PC-3 (cell line): Measurements from ENCODE around the gene PFKFB3. TPM values are rescaled to one million over a fixed set of nuclear protein-coding genes. Genes with fewer than 3 reads are reported as not detected.

ENCODE experiments used
- ATAC-seq: fragments of 200-7000 bp; cut with Tn5 transposase; 2 replicates; pipeline ENCODE4 v1.9.1; 2020; ENCODE audit warnings: mild to moderate bottlenecking, moderate library complexity
- BruUV-seq: library from RNA; stranded (reverse); fragments of 400-500 nt; replicated peaks from 2 replicates; lab custom pipeline; 2021; lab: Mats Ljungman, UMichigan
- CTCF ChIA-PET: fragments of 300-600 bp; sonication (Branson Sonifier 250); formaldehyde crosslinking; loops from one replicate; lab custom pipeline; 2022; ENCODE audit warnings: antibody characterized with exemption; lab: Charles Lee
- POLR2A ChIA-PET: fragments of 300-600 bp; sonication (Branson Sonifier 250); formaldehyde crosslinking; loops from one replicate; lab custom pipeline; 2022; ENCODE audit warnings: antibody characterized with exemption; ENCODE audit not compliant: unreplicated experiment; lab: Charles Lee
- DNase-seq: peaks from one replicate; pipeline ENCODE4 v3.0.0-alpha.2; 2015
- H2AFZ ChIP-seq: fragments of 300-600 bp; sonication (generic); 2 replicates; pipeline ENCODE4 v1.6.0; 2016; ENCODE audit warnings: antibody characterized with exemption, low read length
- H3F3A ChIP-seq: fragments of 300-600 bp; sonication (generic); one replicate; pipeline ENCODE4 v1.6.0; 2017; ENCODE audit warnings: antibody characterized with exemption, low read length, control low read depth, mild to moderate bottlenecking; ENCODE audit not compliant: unreplicated experiment
- H3K27ac ChIP-seq: fragments of 300-600 bp; sonication (generic); 2 replicates; pipeline ENCODE4 v1.5.1; 2016; ENCODE audit warnings: mild to moderate bottlenecking, low read length
- H3K27me3 ChIP-seq: fragments of 300-600 bp; sonication (generic); 2 replicates; pipeline ENCODE4 v1.6.1; 2016; ENCODE audit warnings: low read length, mixed read lengths
- H3K36me3 ChIP-seq: fragments of 300-600 bp; sonication (generic); 2 replicates; pipeline ENCODE4 v1.6.1; 2016; ENCODE audit warnings: low read depth, mixed run types, low read length, mixed read lengths
- H3K4me1 ChIP-seq: fragments of 300-600 bp; sonication (generic); 2 replicates; pipeline ENCODE4 v1.5.1; 2016; ENCODE audit warnings: low read length; ENCODE audit not compliant: insufficient read depth
- H3K4me2 ChIP-seq: fragments of 300-600 bp; sonication (generic); 2 replicates; pipeline ENCODE4 v1.6.0; 2016; ENCODE audit warnings: low read length
- H3K4me3 ChIP-seq: fragments of 300-600 bp; sonication (generic); 2 replicates; pipeline ENCODE4 v1.5.1; 2016; ENCODE audit warnings: mild to moderate bottlenecking, low read length, mixed read lengths
- H3K79me2 ChIP-seq: fragments of 300-600 bp; sonication (generic); 2 replicates; pipeline ENCODE4 v1.6.1; 2017; ENCODE audit warnings: low read length, mixed read lengths
- H3K9ac ChIP-seq: fragments of 300-600 bp; sonication (generic); 2 replicates; pipeline ENCODE4 v1.6.0; 2016; ENCODE audit warnings: mild to moderate bottlenecking, low read length
- H3K9me2 ChIP-seq: fragments of 300-600 bp; sonication (generic); replicated peaks from 2 replicates; pipeline ENCODE4 v1.6.1; 2016; ENCODE audit warnings: mixed run types, low read length, mixed read lengths
- H3K9me3 ChIP-seq: fragments of 300-600 bp; sonication (generic); 2 replicates; pipeline ENCODE4 v1.6.1; 2016; ENCODE audit warnings: low read length, mixed read lengths
- H4K20me1 ChIP-seq: fragments of 300-600 bp; sonication (generic); 2 replicates; pipeline ENCODE4 v1.6.1; 2016; ENCODE audit warnings: low read length, mixed read lengths
- EZH2 ChIP-seq: fragments of 300-600 bp; sonication (generic); IDR thresholded peaks from one replicate; pipeline ENCODE4 v1.6.1; 2017; ENCODE audit warnings: antibody characterized with exemption, mild to moderate bottlenecking, low read length; ENCODE audit not compliant: unreplicated experiment
- EZH2phosphoT487 ChIP-seq: fragments of 300-600 bp; sonication (generic); IDR thresholded peaks from 2 replicates; pipeline ENCODE4 v1.6.1; 2018; ENCODE audit warnings: mild to moderate bottlenecking, antibody characterized with exemption, low read length, borderline replicate concordance
- intact Hi-C: fragments of 100-400 bp; cut with micrococcal nuclease; formaldehyde crosslinking; loops from 2 replicates; pipeline ENCODE4 v1.9.0; 2023
- total RNA-seq: library from RNA; depleted of rRNA; stranded (reverse); fragments of >200 nt; gene quantifications from 2 replicates; pipeline ENCODE4 v1.2.3, GENCODE V29; 2014
- TF ChIP-seq, protein P1 (sequence below): fragments of 300-600 bp; sonication (generic); conservative IDR thresholded peaks from 2 replicates; pipeline ENCODE4 v1.5.1; 2017; ENCODE audit warnings: antibody characterized with exemption, low read depth, mild to moderate bottlenecking, low read length

Gene PFKFB3
- total RNA-seq, 1 experiment from 2014 or later, result 19.5 TPM

DNA sequence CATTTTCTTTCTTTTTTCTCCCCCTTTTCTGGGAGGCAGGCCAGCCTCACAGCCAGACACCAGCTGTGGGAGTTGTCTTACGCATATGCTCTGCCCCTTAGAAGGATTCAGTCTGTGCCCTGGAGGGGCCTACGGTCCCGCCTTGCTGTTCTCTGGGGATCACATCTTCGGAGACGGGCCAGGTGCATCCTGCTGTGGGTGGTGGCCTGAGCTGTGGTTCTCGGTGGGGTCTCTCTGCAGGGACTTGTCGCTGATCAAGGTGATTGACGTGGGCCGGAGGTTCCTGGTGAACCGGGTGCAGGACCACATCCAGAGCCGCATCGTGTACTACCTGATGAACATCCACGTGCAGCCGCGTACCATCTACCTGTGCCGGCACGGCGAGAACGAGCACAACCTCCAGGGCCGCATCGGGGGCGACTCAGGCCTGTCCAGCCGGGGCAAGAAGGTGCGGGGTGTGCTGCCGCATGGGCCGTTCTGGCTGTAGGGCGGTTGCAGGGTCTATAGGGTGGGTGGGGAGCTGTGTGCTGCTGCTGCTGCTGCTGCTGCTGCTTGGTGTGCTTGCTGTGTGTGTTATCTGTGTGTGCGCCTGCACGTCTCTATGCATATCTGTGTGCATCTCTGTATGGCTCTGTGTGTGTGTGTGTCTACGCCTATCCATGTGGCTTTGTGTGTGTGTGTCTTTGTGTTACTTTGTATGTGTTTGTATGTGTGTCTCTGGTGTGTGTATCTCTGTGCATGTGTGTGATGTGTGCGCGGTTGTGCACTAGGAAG lies 17.9 kb downstream of the PFKFB3 start:
- ChIA-PET CTCF (no interaction called here), POLR2A (no interaction called here)
- no peaks in the 10 kb centered on the region for H3K9me2 ChIP-seq
- no peaks in the 10 kb centered on the region for H3F3A ChIP-seq
- no peak for ATAC-seq
- H4K20me1 ChIP-seq, result no peaks in the 10 kb centered on the region
- intact Hi-C loops, result no loop called here
- BruUV-seq, result no TSS peak
- no peaks in the 10 kb centered on the region for H3K36me3 ChIP-seq
- no peaks in the 10 kb centered on the region for H3K79me2 ChIP-seq
- no peaks in the 10 kb centered on the region for H3K9me3 ChIP-seq
- H3K27ac ChIP-seq, result no peak overlapping the region
- H3K4me1 ChIP-seq, result no peaks in the 10 kb centered on the region
- H3K27me3 ChIP-seq, result no peaks in the 10 kb centered on the region
- no peak for TF ChIP-seq EZH2phosphoT487
- TF ChIP-seq, protein P1, sequence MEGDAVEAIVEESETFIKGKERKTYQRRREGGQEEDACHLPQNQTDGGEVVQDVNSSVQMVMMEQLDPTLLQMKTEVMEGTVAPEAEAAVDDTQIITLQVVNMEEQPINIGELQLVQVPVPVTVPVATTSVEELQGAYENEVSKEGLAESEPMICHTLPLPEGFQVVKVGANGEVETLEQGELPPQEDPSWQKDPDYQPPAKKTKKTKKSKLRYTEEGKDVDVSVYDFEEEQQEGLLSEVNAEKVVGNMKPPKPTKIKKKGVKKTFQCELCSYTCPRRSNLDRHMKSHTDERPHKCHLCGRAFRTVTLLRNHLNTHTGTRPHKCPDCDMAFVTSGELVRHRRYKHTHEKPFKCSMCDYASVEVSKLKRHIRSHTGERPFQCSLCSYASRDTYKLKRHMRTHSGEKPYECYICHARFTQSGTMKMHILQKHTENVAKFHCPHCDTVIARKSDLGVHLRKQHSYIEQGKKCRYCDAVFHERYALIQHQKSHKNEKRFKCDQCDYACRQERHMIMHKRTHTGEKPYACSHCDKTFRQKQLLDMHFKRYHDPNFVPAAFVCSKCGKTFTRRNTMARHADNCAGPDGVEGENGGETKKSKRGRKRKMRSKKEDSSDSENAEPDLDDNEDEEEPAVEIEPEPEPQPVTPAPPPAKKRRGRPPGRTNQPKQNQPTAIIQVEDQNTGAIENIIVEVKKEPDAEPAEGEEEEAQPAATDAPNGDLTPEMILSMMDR, result no peak
- TF ChIP-seq EZH2, result no peak
- H3K4me2 ChIP-seq, result no peak overlapping the region
- no peak overlapping the region for H3K9ac ChIP-seq
- DNase-seq, result no peak
- H2AFZ ChIP-seq, result no peak overlapping the region
- H3K4me3 ChIP-seq, result no peak overlapping the region

- ChIA-PET CTCF (no interaction called here), POLR2A (no interaction called here)
- no peaks in the 10 kb centered on the region for H3K9me3 ChIP-seq
- no peaks in the 10 kb centered on the region for H3K79me2 ChIP-seq
- H3K4me2 ChIP-seq, result no peak overlapping the region
- no peaks in the 10 kb centered on the region for H3F3A ChIP-seq
- H3K27ac ChIP-seq, result no peak overlapping the region
- TF ChIP-seq EZH2phosphoT487 (no peak), EZH2 (no peak)
- TF ChIP-seq, protein P1, result no peak
- H3K9me2 ChIP-seq, result no peaks in the 10 kb centered on the region
- no peaks in the 10 kb centered on the region for H3K27me3 ChIP-seq
- H2AFZ ChIP-seq, result no peak overlapping the region
- BruUV-seq, result no TSS peak
- ATAC-seq, result no peak
- intact Hi-C loops, result no loop called here
- H3K4me3 ChIP-seq, result no peak overlapping the region
- H3K4me1 ChIP-seq, result no peaks in the 10 kb centered on the region
- H3K36me3 ChIP-seq, result no peaks in the 10 kb centered on the region
- H3K9ac ChIP-seq, result no peak overlapping the region
- H4K20me1 ChIP-seq, result no peaks in the 10 kb centered on the region
- no peak for DNase-seq
Observed at GRCh38 chr10:6221192-6221940, 18.6 kb downstream of the PFKFB3 start.
